Endothelial cell of umbilical vein (primary cell): ENCODE results near the gene CD247. TPM values are rescaled to one million over a fixed set of nuclear protein-coding genes. Genes with fewer than 3 reads are reported as not detected.

ENCODE experiments used
- BruUV-seq: library from RNA; stranded (reverse); fragments of 400-500 nt; replicated peaks from 2 replicates; lab custom pipeline; 2021; lab: Mats Ljungman, UMichigan
- CTCF ChIA-PET: fragments of 300-600, 350-600 bp; sonication (Branson Sonifier 250); formaldehyde crosslinking; loops from one replicate; lab custom pipeline; 2021; ENCODE audit warnings: antibody characterized with exemption, inconsistent platforms; lab: Charles Lee
- POLR2A ChIA-PET: fragments of 300-600, 350-600 bp; sonication (Branson Sonifier 250); formaldehyde crosslinking; loops from one replicate; lab custom pipeline; 2021; ENCODE audit warnings: antibody characterized with exemption, inconsistent platforms; lab: Charles Lee
- DNase-seq: peaks from one replicate; pipeline ENCODE4 v3.0.0-alpha.2; 2011; ENCODE audit warnings: low read depth, low spot score
- FAIRE-seq: peaks from 2 replicates; lab custom pipeline; 2011; peaks lifted over from hg19 to GRCh38; lab: Jason Lieb, UNC
- H2AFZ ChIP-seq: 2 replicates; pipeline ENCODE4 v1.6.0; 2012; ENCODE audit warnings: low read depth, low read length, control low read depth, inconsistent platforms
- H3K27ac ChIP-seq: 2 replicates; pipeline ENCODE4 v1.5.1; 2011; ENCODE audit warnings: low read depth, mild to moderate bottlenecking, control low read depth, low read length, moderate library complexity; ENCODE audit not compliant: insufficient read depth
- H3K27me3 ChIP-seq, 2 experiments: 2 replicates each; pipeline versions ENCODE4 v1.6.0 to v1.6.1; 2011; ENCODE audit warnings: low read length in 2 of 2, mixed read lengths in 1 of 2; ENCODE audit not compliant: control insufficient read depth in 2 of 2, insufficient read depth in 2 of 2
- H3K36me3 ChIP-seq, 2 experiments: 2 replicates in 1 of 2; 3 replicates in 1 of 2; pipeline ENCODE4 v1.5.1; 2011; ENCODE audit warnings: low read length in 2 of 2, mild to moderate bottlenecking in 1 of 2, moderate library complexity in 1 of 2; ENCODE audit not compliant: control insufficient read depth in 2 of 2, insufficient read depth in 2 of 2; ENCODE audit errors: extremely low read depth in 1 of 2
- H3K4me1 ChIP-seq: 3 replicates; pipeline ENCODE4 v1.5.1; 2011; ENCODE audit warnings: mild to moderate bottlenecking, low read length; ENCODE audit not compliant: control insufficient read depth, insufficient read depth; ENCODE audit errors: extremely low read depth
- H3K4me2 ChIP-seq: 2 replicates; pipeline ENCODE4 v1.6.1; 2011; ENCODE audit warnings: low read length, control low read depth, mixed read lengths; ENCODE audit not compliant: insufficient read depth
- H3K4me3 ChIP-seq, 3 experiments: fragments of 200-600 bp in 1 of 3; sonication (generic), shearing (Covaris generic) in 1 of 3; replicated peaks in 1 of 3; 2 replicates each; pipeline ENCODE4 v1.5.1; 2011 to 2016; ENCODE audit warnings: control low read depth in 3 of 3, low read length in 3 of 3, mild to moderate bottlenecking in 2 of 3, inconsistent platforms in 1 of 3, low read depth in 1 of 3, moderate library complexity in 1 of 3; ENCODE audit not compliant: insufficient read depth in 1 of 3
- H3K79me2 ChIP-seq: 2 replicates; pipeline ENCODE4 v1.6.0; 2012; ENCODE audit warnings: low read length, inconsistent platforms; ENCODE audit not compliant: control insufficient read depth, insufficient read depth
- H3K9ac ChIP-seq: replicated peaks from 2 replicates; pipeline ENCODE3; 2011; ENCODE audit warnings: low read length, control low read depth; ENCODE audit not compliant: insufficient read depth; ENCODE audit errors: extremely low read depth
- H3K9me1 ChIP-seq: replicated peaks from 3 replicates; pipeline ENCODE4 v1.6.0; 2011; ENCODE audit warnings: mild to moderate bottlenecking, low read length; ENCODE audit not compliant: control insufficient read depth, insufficient read depth; ENCODE audit errors: extremely low read depth
- H3K9me3 ChIP-seq: replicated peaks from 2 replicates; pipeline ENCODE4 v1.5.1; 2012; ENCODE audit warnings: low read length, inconsistent platforms; ENCODE audit not compliant: control insufficient read depth, insufficient read depth
- H4K20me1 ChIP-seq: replicated peaks from 2 replicates; pipeline ENCODE3; 2011; ENCODE audit warnings: mild to moderate bottlenecking, low read length; ENCODE audit not compliant: control insufficient read depth, insufficient read depth; ENCODE audit errors: extremely low read depth
- CTCF ChIP-seq, 2 donors: IDR thresholded peaks; 1 replicate in 1 of 2; 2 replicates in 1 of 2; pipeline ENCODE4 v1.5.1; 2011; ENCODE audit warnings: low read length in 2 of 2, mild to moderate bottlenecking in 2 of 2, moderate library complexity in 2 of 2, control low read depth in 1 of 2, inconsistent platforms in 1 of 2, low read depth in 1 of 2; ENCODE audit not compliant: insufficient read depth in 1 of 2; ENCODE audit errors: extremely low read depth in 1 of 2
- EZH2 ChIP-seq: IDR thresholded peaks from 2 replicates; pipeline ENCODE4 v1.6.1; 2012; ENCODE audit warnings: borderline replicate concordance, low read depth, mild to moderate bottlenecking, moderate library complexity, low read length, inconsistent platforms; ENCODE audit not compliant: severe bottlenecking
- FOS ChIP-seq: IDR thresholded peaks from 2 replicates; pipeline ENCODE4 v1.6.1; 2011; ENCODE audit warnings: mild to moderate bottlenecking, low read length, moderate library complexity, borderline replicate concordance; ENCODE audit not compliant: insufficient read depth
- GATA2 ChIP-seq: IDR thresholded peaks from 2 replicates; pipeline ENCODE4 v1.7.0; 2011; ENCODE audit warnings: low read depth, mild to moderate bottlenecking, moderate library complexity, mixed read lengths, low read length; ENCODE audit not compliant: insufficient read length, insufficient read depth
- JUN ChIP-seq: IDR thresholded peaks from 2 replicates; pipeline ENCODE4 v1.6.1; 2011; ENCODE audit warnings: borderline replicate concordance, low read depth; ENCODE audit not compliant: insufficient read length, insufficient read depth
- POLR2A ChIP-seq: IDR thresholded peaks from 2 replicates; pipeline ENCODE4 v1.6.1; 2012; ENCODE audit warnings: low read depth, mild to moderate bottlenecking, control low read depth, low read length
- POLR2AphosphoS5 ChIP-seq: IDR thresholded peaks from 2 replicates; pipeline ENCODE4 v1.6.1; 2012; ENCODE audit warnings: low read depth, mild to moderate bottlenecking, control low read depth, low read length, moderate library complexity; ENCODE audit not compliant: insufficient read depth
- dilution Hi-C: fragments of 300-500 bp; cut with MboI; formaldehyde crosslinking; loops from one replicate; pipeline ENCODE4 v1.15.0; 2019; ENCODE audit warnings: low sequenced_read_pairs; ENCODE audit not compliant: extremely low pct_ligation_motif_present
- intact Hi-C: fragments of 100-400 bp; cut with micrococcal nuclease; formaldehyde crosslinking; loops from one replicate; pipeline ENCODE4 v1.10.0; 2022
- polyA plus RNA-seq, 4 experiments: library from polyadenylated mRNA; depleted of rRNA in 3 of 4; stranded (reverse) in 3 of 4; unstranded in 1 of 4; fragments of >200 nt; gene quantifications; 2 replicates each; pipeline versions ENCODE4 v1.2.1 to v1.2.3, GENCODE V29; 2011 to 2012; ENCODE audit warnings: missing spikeins in 1 of 4
- total RNA-seq: library from RNA; stranded (reverse); gene quantifications from 2 replicates; pipeline ENCODE4 v1.2.3, GENCODE V29; 2021
- TF ChIP-seq, protein P1 (sequence below): IDR thresholded peaks from 2 replicates; pipeline ENCODE4 v1.6.1; 2011; ENCODE audit not compliant: insufficient read depth, insufficient read length

The CD247 gene
- total and polyA plus RNA-seq, 2 donors (not counting 3 experiments of a cell fraction or from before 2014, with no cell fraction given), result not detected

DNA sequence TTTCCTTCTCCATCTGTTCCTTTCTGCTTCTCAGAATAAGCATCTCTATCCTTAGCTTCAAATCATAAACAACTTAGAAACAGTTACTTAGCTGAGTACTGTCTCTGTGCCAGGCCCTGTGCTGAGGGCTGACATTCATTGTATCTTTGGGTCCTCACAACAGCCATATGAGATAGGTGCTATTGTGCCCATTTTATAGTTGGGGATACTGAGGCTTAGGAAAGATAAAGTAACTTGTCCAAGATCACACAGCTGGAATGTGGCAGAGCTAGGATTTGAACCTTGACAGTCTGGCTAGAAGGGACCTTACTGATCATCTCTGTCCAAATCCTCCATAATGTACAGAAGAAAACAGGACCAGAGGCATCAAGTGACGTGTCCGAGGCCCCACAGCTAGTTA lies 25.0 kb downstream of the CD247 start:
- DNase-seq, result no peak
- dilution Hi-C loops (no loop called here), intact Hi-C loops (no loop called here)
- Histone ChIP-seq H4K20me1 (no peaks in the 10 kb centered on the region), H3K9me1 (no peaks in the 10 kb centered on the region), H3K79me2 (no peaks in the 10 kb centered on the region), H3K27me3 (peaks cover 4 to 5% of the 10 kb centered on the region in 2 experiments), H3K9me3 (no peaks in the 10 kb centered on the region), H3K9ac (no peak overlapping the region), H2AFZ (no peak overlapping the region), H3K36me3 (no peaks in the 10 kb centered on the region), H3K4me2 (no peak overlapping the region), H3K27ac (no peak overlapping the region), H3K4me3 (no peak overlapping the region), H3K4me1 (no peaks in the 10 kb centered on the region)
- TF ChIP-seq FOS (no peak), POLR2A (no peak), JUN (no peak), CTCF (IDR thresholded peaks at IDR 0.05; ENCODE audit: extremely low read depth in 1 of 2, insufficient read depth in 1 of 2, low read depth in 1 of 2, low read length in 2 of 2) (no peak), EZH2 (no peak), GATA2 (no peak), POLR2AphosphoS5 (no peak)
- TF ChIP-seq, protein P1, sequence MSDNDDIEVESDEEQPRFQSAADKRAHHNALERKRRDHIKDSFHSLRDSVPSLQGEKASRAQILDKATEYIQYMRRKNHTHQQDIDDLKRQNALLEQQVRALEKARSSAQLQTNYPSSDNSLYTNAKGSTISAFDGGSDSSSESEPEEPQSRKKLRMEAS, result no peak
- no peak for FAIRE-seq
- BruUV-seq, result no TSS peak
- ChIA-PET CTCF (no interaction called here), POLR2A (no interaction called here)
